Inflammatory macrophage treated with lipopolysaccharide for 4 hours (primary cell): Measurements from ENCODE around the gene ZNF771.
A peak's percentile ranks its signal among the peaks of the same experiment; 100 is the strongest.

ENCODE experiments used
- DNase-seq: peaks from one replicate; pipeline ENCODE4 v3.0.0-alpha.2; 2020

Gene ZNF771

GRCh38 chr16:30407102-30407803, at the start of gene ZNF771:
Gene ZNF771, plus strand, starts transcription at chr16:30407606. Its CDS starts 448 bp downstream, at chr16:30408054.
- peak; percentile 81 for DNase-seq

- no peak for DNase-seq
Observed at GRCh38 chr16:30357715-30358576, 49.5 kb upstream of the ZNF771 start.

GRCh38 chr16:30358577-30358936, 48.8 kb upstream of the ZNF771 start:
- DNase-seq = no peak

- no peak for DNase-seq
Observed at GRCh38 chr16:30358990-30359870, 48.2 kb upstream of the ZNF771 start.

GRCh38 chr16:30359871-30360170, 47.6 kb upstream of the ZNF771 start:
- DNase-seq = no peak

GRCh38 chr16:30361180-30361579, 46.2 kb upstream of the ZNF771 start:
- no peak for DNase-seq

- DNase-seq = no peak
Observed at GRCh38 chr16:30365200-30365599, 42.2 kb upstream of the ZNF771 start.

GRCh38 chr16:30366511-30366910, 40.9 kb upstream of the ZNF771 start:
- no peak for DNase-seq

GRCh38 chr16:30367349-30368009, 39.9 kb upstream of the ZNF771 start:
- no peak for DNase-seq

- peak; percentile 83 for DNase-seq
Observed at GRCh38 chr16:30368122-30368791, 39.1 kb upstream of the ZNF771 start.

GRCh38 chr16:30368792-30369090, 38.7 kb upstream of the ZNF771 start:
- peak; percentile 14 for DNase-seq

- DNase-seq = peak; percentile 34
Observed at GRCh38 chr16:30369091-30369937, 38.1 kb upstream of the ZNF771 start.

GRCh38 chr16:30369938-30370455, 37.4 kb upstream of the ZNF771 start:
- no peak for DNase-seq

GRCh38 chr16:30370456-30371247, 36.8 kb upstream of the ZNF771 start, which contains the start of gene TBC1D10B:
Gene TBC1D10B, minus strand, starts transcription at chr16:30370494. Its CDS starts 311 bp downstream, at chr16:30370183.
- DNase-seq = peak; percentile 100

- no peak for DNase-seq
Observed at GRCh38 chr16:30371248-30371816, 36.1 kb upstream of the ZNF771 start.

- no peak for DNase-seq
Observed at GRCh38 chr16:30372038-30372712, 35.2 kb upstream of the ZNF771 start.

GRCh38 chr16:30372725-30373124, 34.7 kb upstream of the ZNF771 start:
- no peak for DNase-seq

- no peak for DNase-seq
Observed at GRCh38 chr16:30374538-30374937, 32.9 kb upstream of the ZNF771 start, which contains the start of gene MYL11. Gene MYL11, plus strand, starts transcription at chr16:30374802. Its CDS starts 56 bp downstream, at chr16:30374858.

- no peak for DNase-seq
Observed at GRCh38 chr16:30375864-30376263, 31.5 kb upstream of the ZNF771 start.
